Measurements from ENCODE around the gene PILRA.

GRCh38 chr7:100370303-100370702, 3.0 kb upstream of the PILRA start:
- TF ChIP-seq ZNF423 (CRISPR knock-in tag; IDR thresholded peaks at IDR 0.05) (peak; percentile 61), MAX (CRISPR knock-in tag; IDR thresholded peaks at IDR 0.05) (no peak), CTCF (IDR thresholded peaks at IDR 0.05) (no peak), ZNF281 (CRISPR knock-in tag; IDR thresholded peaks at IDR 0.05) (no peak), ZNF121 (CRISPR knock-in tag; IDR thresholded peaks at IDR 0.05) (no peak), USF2 (CRISPR knock-in tag; IDR thresholded peaks at IDR 0.05) (no peak), MLX (CRISPR knock-in tag; IDR thresholded peaks at IDR 0.05) (no peak), ZNF138 (CRISPR knock-in tag; conservative IDR thresholded peaks at IDR 0.05) (no peak), USF1 (CRISPR knock-in tag; IDR thresholded peaks at IDR 0.05) (no peak), SP1 (CRISPR knock-in tag; conservative IDR thresholded peaks at IDR 0.05) (no peak)

All from WTC11 (cell line).